H9 (cell line): Measurements from ENCODE around the gene CHPF2. TPM values are rescaled to one million over a fixed set of nuclear protein-coding genes. Genes with fewer than 3 reads are reported as not detected.

Experiments
- DNase-seq: peaks from one replicate; pipeline ENCODE4 v3.0.0-alpha.2; 2017
- H2AFZ ChIP-seq: one replicate; pipeline ENCODE4 v1.6.1; 2013; ENCODE audit warnings: mild to moderate bottlenecking, low read length, control low read depth, moderate library complexity
- H2AK5ac ChIP-seq: 2 replicates; pipeline ENCODE4 v1.6.1; 2013; ENCODE audit warnings: low read length, control low read depth, mixed read lengths; ENCODE audit not compliant: insufficient read length
- H2BK120ac ChIP-seq: one replicate; pipeline ENCODE4 v1.6.1; 2013; ENCODE audit warnings: low read depth, mild to moderate bottlenecking, low read length, control low read depth, inconsistent platforms; ENCODE audit not compliant: poor library complexity, severe bottlenecking
- H2BK12ac ChIP-seq: 2 replicates; pipeline ENCODE4 v1.6.1; 2013; ENCODE audit warnings: low read length, control low read depth, mixed read lengths, low read depth; ENCODE audit not compliant: insufficient read length
- H2BK15ac ChIP-seq: 2 replicates; pipeline ENCODE4 v1.6.1; 2013; ENCODE audit warnings: low read depth, low read length, control low read depth
- H2BK20ac ChIP-seq: one replicate; pipeline ENCODE4 v1.6.1; 2013; ENCODE audit warnings: low read depth, mild to moderate bottlenecking, low read length, control low read depth, inconsistent platforms; ENCODE audit not compliant: poor library complexity, severe bottlenecking
- H2BK5ac ChIP-seq: 2 replicates; pipeline ENCODE4 v1.6.1; 2013; ENCODE audit warnings: low read length, control low read depth, mixed read lengths; ENCODE audit not compliant: insufficient read length
- H3K14ac ChIP-seq: 2 replicates; pipeline ENCODE4 v1.6.1; 2013; ENCODE audit warnings: low read length, control low read depth; ENCODE audit not compliant: insufficient read depth
- H3K18ac ChIP-seq: 2 replicates; pipeline ENCODE4 v1.6.1; 2013; ENCODE audit warnings: low read depth, mild to moderate bottlenecking, mixed read lengths, low read length, control low read depth; ENCODE audit not compliant: insufficient read length
- H3K23ac ChIP-seq: 2 replicates; pipeline ENCODE4 v1.6.1; 2013; ENCODE audit warnings: low read length, control low read depth, mixed read lengths, low read depth; ENCODE audit not compliant: insufficient read length
- H3K23me2 ChIP-seq: 2 replicates; pipeline ENCODE4 v1.6.1; 2013; ENCODE audit warnings: low read depth, mild to moderate bottlenecking, mixed read lengths, low read length, control low read depth; ENCODE audit not compliant: insufficient read length, poor library complexity, severe bottlenecking
- H3K27ac ChIP-seq: 2 replicates; pipeline ENCODE4 v1.5.1; 2013; ENCODE audit warnings: low read length, control low read depth, mixed read lengths, low read depth; ENCODE audit not compliant: insufficient read length
- H3K27me3 ChIP-seq: 2 replicates; pipeline ENCODE4 v1.6.1; 2013; ENCODE audit warnings: low read length, control low read depth, inconsistent platforms; ENCODE audit not compliant: insufficient read depth
- H3K4ac ChIP-seq: 2 replicates; pipeline ENCODE4 v1.6.1; 2013; ENCODE audit warnings: low read depth, mild to moderate bottlenecking, control low read depth, inconsistent platforms, low read length, moderate library complexity
- H3K4me1 ChIP-seq: 2 replicates; pipeline ENCODE4 v1.6.1; 2013; ENCODE audit warnings: low read length, control low read depth, inconsistent platforms; ENCODE audit not compliant: insufficient read depth
- H3K4me2 ChIP-seq: 2 replicates; pipeline ENCODE4 v1.6.1; 2013; ENCODE audit warnings: low read length, control low read depth, mixed read lengths; ENCODE audit not compliant: insufficient read length, insufficient read depth
- H3K56ac ChIP-seq: 2 replicates; pipeline ENCODE4 v1.6.1; 2013; ENCODE audit warnings: low read depth, mild to moderate bottlenecking, mixed read lengths, low read length, control low read depth; ENCODE audit not compliant: insufficient read length
- H3K79me1 ChIP-seq: 2 replicates; pipeline ENCODE4 v1.6.1; 2013; ENCODE audit warnings: low read depth, mild to moderate bottlenecking, moderate library complexity, low read length, control low read depth, inconsistent platforms; ENCODE audit not compliant: insufficient read depth, poor library complexity, severe bottlenecking
- H3K79me2 ChIP-seq: 2 replicates; pipeline ENCODE4 v1.6.1; 2013; ENCODE audit warnings: low read length, control low read depth, inconsistent platforms; ENCODE audit not compliant: insufficient read depth
- H3K9ac ChIP-seq: 2 replicates; pipeline ENCODE4 v1.6.1; 2013; ENCODE audit warnings: low read length, control low read depth, mixed read lengths; ENCODE audit not compliant: insufficient read length; ENCODE audit errors: extremely low read depth
- H3K9me3 ChIP-seq: one replicate; pipeline ENCODE4 v1.6.1; 2013; ENCODE audit warnings: low read depth, low read length, inconsistent platforms; ENCODE audit not compliant: control insufficient read depth
- H3T11ph ChIP-seq: one replicate; pipeline ENCODE4 v1.6.1; 2013; ENCODE audit warnings: mild to moderate bottlenecking, low read length, control low read depth, inconsistent platforms
- H4K20me1 ChIP-seq: one replicate; pipeline ENCODE4 v1.6.1; 2013; ENCODE audit not compliant: control insufficient read depth, insufficient read length, insufficient read depth
- H4K5ac ChIP-seq: 2 replicates; pipeline ENCODE4 v1.6.1; 2013; ENCODE audit warnings: low read depth, mild to moderate bottlenecking, mixed read lengths, low read length, control low read depth; ENCODE audit not compliant: insufficient read length
- H4K8ac ChIP-seq: replicated peaks from 2 replicates; pipeline ENCODE4 v1.6.1; 2013; ENCODE audit warnings: low read length, control low read depth, mixed read lengths, low read depth; ENCODE audit not compliant: insufficient read length
- H4K91ac ChIP-seq: 2 replicates; pipeline ENCODE4 v1.6.1; 2013; ENCODE audit warnings: low read depth, mild to moderate bottlenecking, moderate library complexity, mixed read lengths, low read length, control low read depth; ENCODE audit not compliant: insufficient read length
- H3K27ac Mint-ChIP-seq, 3 experiments: 2 replicates in 2 of 3; 3 replicates in 1 of 3; pipeline ENCODE4 v1.8.0; 2020 to 2021; ENCODE audit warnings: mixed read lengths in 3 of 3, mild to moderate bottlenecking in 1 of 3, moderate library complexity in 1 of 3
- H3K27me3 Mint-ChIP-seq: 2 replicates; pipeline ENCODE4 v1.8.0; 2021; ENCODE audit warnings: low read depth, mild to moderate bottlenecking, moderate library complexity, mixed read lengths
- H3K36me3 Mint-ChIP-seq, 3 experiments: 2 replicates in 2 of 3; 3 replicates in 1 of 3; pipeline ENCODE4 v1.8.0; 2020 to 2021; ENCODE audit warnings: low read depth in 3 of 3, mixed read lengths in 3 of 3; ENCODE audit not compliant: insufficient read depth in 1 of 3
- H3K4me1 Mint-ChIP-seq, 2 experiments: 2 replicates each; pipeline ENCODE4 v1.8.0; 2020; ENCODE audit warnings: mixed read lengths in 2 of 2
- H3K4me3 Mint-ChIP-seq, 2 experiments: 2 replicates in 1 of 2; 3 replicates in 1 of 2; pipeline ENCODE4 v1.8.0; 2020 to 2021; ENCODE audit warnings: mild to moderate bottlenecking in 2 of 2, mixed read lengths in 2 of 2, moderate library complexity in 1 of 2
- H3K9me3 Mint-ChIP-seq, 2 experiments: 2 replicates in 1 of 2; 3 replicates in 1 of 2; pipeline ENCODE4 v1.8.0; 2020; ENCODE audit warnings: mild to moderate bottlenecking in 2 of 2, mixed read lengths in 2 of 2, moderate library complexity in 1 of 2
- CTCF ChIP-seq: fragments of 200-600 bp; sonication (generic); conservative IDR thresholded peaks from 3 replicates; pipeline ENCODE4 v1.8.0; 2021; ENCODE audit warnings: antibody characterized with exemption, mild to moderate bottlenecking
- WGBS: extraction: QIAGEN DNeasy Blood & Tissue Kit; methylation state at CpG from one replicate; pipeline ENCODE4 v1.1.7; 2013; ENCODE audit warnings: missing lambda C conversion rate, low lambda C conversion rate, mixed read lengths; ENCODE audit not compliant: insufficient read length; ENCODE audit errors: extremely low coverage; 5-methylcytosine and 5-hydroxymethylcytosine counted together
- total RNA-seq: library from RNA; stranded (reverse); gene quantifications from 2 replicates; pipeline ENCODE4 v1.2.1, GENCODE V29; 2021

The CHPF2 gene
- total RNA-seq, 1 experiment from 2014 or later, result 25.7 TPM

GRCh38 chr7:151264615-151265014, 32.3 kb downstream of the CHPF2 start:
- Mint-ChIP-seq H3K27me3 (peaks cover 59% of the 10 kb centered on the region), H3K9me3 (no peaks in the 10 kb centered on the region; a peak in 1 of 5 replicates), H3K4me1 (peaks cover 4 to 5% of the 10 kb centered on the region in 2 experiments), H3K27ac (no peak overlapping the region), H3K36me3 (no peaks in the 10 kb centered on the region; a peak in 1 of 7 replicates), H3K4me3 (no peak overlapping the region)
- Histone ChIP-seq H4K5ac (no peak overlapping the region), H2BK120ac (no peak overlapping the region), H3K14ac (no peak overlapping the region), H2BK15ac (no peak overlapping the region), H2AK5ac (no peak overlapping the region), H3K27me3 (no peaks in the 10 kb centered on the region), H3K23me2 (no peaks in the 10 kb centered on the region), H4K91ac (no peak overlapping the region), H2AFZ (no peak overlapping the region), H2BK20ac (no peak overlapping the region), H2BK5ac (no peak overlapping the region), H3K4me1 (no peaks in the 10 kb centered on the region), H3K79me1 (no peaks in the 10 kb centered on the region), H4K8ac (no peak overlapping the region), H3K18ac (no peak overlapping the region), H3K9ac (no peak overlapping the region), H3T11ph (no peak overlapping the region), H3K9me3 (no peaks in the 10 kb centered on the region), H3K23ac (no peak overlapping the region), H3K56ac (no peak overlapping the region), H3K79me2 (no peaks in the 10 kb centered on the region), H3K4ac (no peak overlapping the region), H2BK12ac (no peak overlapping the region), H3K4me2 (no peak overlapping the region), H4K20me1 (no peaks in the 10 kb centered on the region), H3K27ac (no peak overlapping the region)
- no peak for TF ChIP-seq CTCF
- no peak for DNase-seq
- WGBS, result no CpG with 5 or more reads among the region's 5 CpGs
